ENCODE measurements around the gene SPIN1. TPM values are rescaled to one million over a fixed set of nuclear protein-coding genes. Genes with fewer than 3 reads are reported as not detected.

The SPIN1 gene
- total RNA-seq, 2 experiments from 2014 or later, result 20.0 to 39.0 TPM

DNA sequence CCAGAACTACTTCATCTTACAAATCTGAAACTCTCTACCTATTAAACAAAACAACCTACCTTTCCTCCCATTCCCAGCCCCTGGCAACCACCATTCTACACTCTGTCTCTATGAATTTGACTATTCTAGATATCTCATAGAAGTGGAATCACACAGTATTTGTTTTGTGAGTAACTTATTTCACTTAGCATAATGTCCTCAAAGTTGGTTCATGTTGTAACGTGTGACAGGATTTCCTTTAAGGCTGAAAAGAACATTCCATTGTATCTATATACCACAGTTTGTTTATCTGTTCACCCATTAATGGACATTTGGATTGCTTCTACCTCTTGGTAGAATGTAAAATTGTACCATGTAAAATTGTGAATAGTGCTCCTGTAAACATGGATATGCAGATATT lies 76.6 kb downstream of the SPIN1 start:
- DNase-seq (ENCODE audit: low spot score), result no peak
- CTCF ChIA-PET (ENCODE audit: unreplicated experiment), result no interaction called here
- BruUV-seq (replicated peaks), result no TSS peak
- Histone ChIP-seq H4K20me1 (ENCODE audit: insufficient read depth, low read length) (no peaks in the 10 kb centered on the region), H3K4me3 (ENCODE audit: low read depth, low read length, poor library complexity, severe bottlenecking) (no peak overlapping the region), H3K79me2 (ENCODE audit: insufficient read depth, low read depth, low read length) (no peaks in the 10 kb centered on the region), H3K27ac (ENCODE audit: low read depth, low read length, poor library complexity, severe bottlenecking) (no peak overlapping the region), H3K9me3 (ENCODE audit: low read length) (no peaks in the 10 kb centered on the region), H3K4me1 (ENCODE audit: insufficient read depth, low read length, poor library complexity, severe bottlenecking) (no peaks in the 10 kb centered on the region), H2AFZ (ENCODE audit: low read length) (no peak overlapping the region), H3K4me2 (ENCODE audit: low read length) (no peak overlapping the region), H3K9me2 (ENCODE audit: insufficient read depth, low read length) (no peaks in the 10 kb centered on the region), H3K36me3 (ENCODE audit: insufficient read depth, low read length) (peaks cover 2% of the 10 kb centered on the region; the same call in 1 of the 2 replicates)
- POLR2A ChIA-PET, result interaction anchor here (1.4 kb wide), 1 partner anchor 19 kb away, joined by 4 read pairs; no protein-coding TSS in a partner anchor
- intact Hi-C loops (cut with micrococcal nuclease; ENCODE audit: unreplicated experiment), result no loop called here
- TF ChIP-seq EZH2phosphoT487 (IDR thresholded peaks at IDR 0.05; ENCODE audit: borderline replicate concordance, low read depth, low read length) (no peak), CTCF (conservative IDR thresholded peaks at IDR 0.05; ENCODE audit: low read length) (no peak)

DNA sequence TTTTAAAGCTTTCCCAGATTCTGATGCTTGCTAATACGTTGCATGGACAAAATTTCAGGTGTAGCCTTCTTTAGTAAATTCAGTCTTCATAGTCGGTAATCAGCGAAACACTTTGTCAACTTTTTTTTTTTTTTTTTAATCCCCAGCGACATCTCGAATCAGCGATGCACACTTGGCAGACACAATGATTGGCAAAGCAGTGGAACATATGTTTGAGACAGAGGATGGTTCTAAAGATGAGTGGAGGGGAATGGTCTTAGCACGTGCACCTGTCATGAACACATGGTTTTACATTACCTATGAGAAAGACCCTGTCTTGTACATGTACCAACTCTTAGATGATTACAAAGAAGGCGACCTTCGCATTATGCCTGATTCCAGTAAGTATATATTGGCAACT lies 80.0 kb downstream of the SPIN1 start:
- H3K9me3 ChIP-seq (ENCODE audit: low read length), result no peaks in the 10 kb centered on the region
- no peak overlapping the region for H3K27ac ChIP-seq (ENCODE audit: low read depth, low read length, poor library complexity, severe bottlenecking)
- TF ChIP-seq EZH2phosphoT487 (IDR thresholded peaks at IDR 0.05; ENCODE audit: borderline replicate concordance, low read depth, low read length) (no peak), CTCF (conservative IDR thresholded peaks at IDR 0.05; ENCODE audit: low read length) (no peak)
- no peaks in the 10 kb centered on the region for H3K79me2 ChIP-seq (ENCODE audit: insufficient read depth, low read depth, low read length)
- no peaks in the 10 kb centered on the region for H3K9me2 ChIP-seq (ENCODE audit: insufficient read depth, low read length)
- H3K36me3 ChIP-seq (ENCODE audit: insufficient read depth, low read length), result peaks cover 5% of the 10 kb centered on the region
- CTCF ChIA-PET (ENCODE audit: unreplicated experiment), result no interaction called here
- no peak for DNase-seq (ENCODE audit: low spot score)
- no peak overlapping the region for H2AFZ ChIP-seq (ENCODE audit: low read length)
- no peak overlapping the region for H3K4me3 ChIP-seq (ENCODE audit: low read depth, low read length, poor library complexity, severe bottlenecking)
- POLR2A ChIA-PET, result no interaction called here
- H3K4me2 ChIP-seq (ENCODE audit: low read length), result no peak overlapping the region
- no TSS peak for BruUV-seq (replicated peaks)
- intact Hi-C loops (cut with micrococcal nuclease; ENCODE audit: unreplicated experiment), result no loop called here
- H3K4me1 ChIP-seq (ENCODE audit: insufficient read depth, low read length, poor library complexity, severe bottlenecking), result no peaks in the 10 kb centered on the region
- no peaks in the 10 kb centered on the region for H4K20me1 ChIP-seq (ENCODE audit: insufficient read depth, low read length)

DNA sequence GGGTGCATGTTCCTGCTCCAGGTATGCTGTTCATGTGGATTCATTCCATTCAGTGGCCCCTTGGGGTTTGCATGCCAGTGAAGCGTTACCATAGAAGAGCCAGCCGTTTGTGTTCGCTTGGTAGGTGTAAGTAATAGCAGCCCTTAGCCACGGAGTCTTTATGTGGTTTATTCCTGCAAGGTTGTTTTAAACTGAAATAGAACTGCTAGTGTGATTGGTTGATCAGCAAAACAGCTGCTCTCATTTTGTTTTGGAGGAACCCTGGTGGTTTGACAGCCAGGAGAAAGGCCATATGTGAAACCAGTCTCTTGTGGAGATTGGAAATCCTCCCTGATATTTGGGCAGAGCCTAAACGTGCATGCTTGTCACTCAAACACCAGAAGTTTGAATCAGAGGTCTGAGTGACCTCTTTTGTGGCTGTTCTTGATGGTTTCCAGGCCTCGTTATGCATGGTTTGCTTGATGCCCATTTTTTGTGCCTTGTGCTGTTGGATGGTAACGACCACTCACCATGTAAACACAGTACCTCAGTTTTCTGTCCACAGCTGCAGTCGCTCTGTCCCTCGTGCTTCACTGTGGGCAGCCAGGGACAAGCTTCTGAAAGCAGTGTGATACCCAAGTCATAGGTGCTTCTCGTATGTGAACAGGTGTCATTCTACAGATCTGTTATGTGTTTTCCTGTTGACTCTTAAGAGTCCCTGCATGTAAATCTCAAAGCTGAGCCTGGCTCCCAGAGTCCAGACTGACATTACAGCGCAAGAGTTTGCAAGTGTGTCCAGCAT lies 88.4 kb downstream of the SPIN1 start:
- intact Hi-C loops (cut with micrococcal nuclease; ENCODE audit: unreplicated experiment), result loop anchor here (5.0 kb wide), 1 partner anchor 39 kb away; no protein-coding TSS in a partner anchor
- H3K36me3 ChIP-seq (ENCODE audit: insufficient read depth, low read length), result peaks cover 5% of the 10 kb centered on the region; the same call in 1 of the 2 replicates
- no peak overlapping the region for H3K27ac ChIP-seq (ENCODE audit: low read depth, low read length, poor library complexity, severe bottlenecking)
- no peak overlapping the region for H3K4me3 ChIP-seq (ENCODE audit: low read depth, low read length, poor library complexity, severe bottlenecking)
- H4K20me1 ChIP-seq (ENCODE audit: insufficient read depth, low read length), result no peaks in the 10 kb centered on the region
- no peak overlapping the region for H3K4me2 ChIP-seq (ENCODE audit: low read length)
- H3K9me3 ChIP-seq (ENCODE audit: low read length), result no peaks in the 10 kb centered on the region
- CTCF ChIA-PET (ENCODE audit: unreplicated experiment), result no interaction called here
- no peak for TF ChIP-seq CTCF (conservative IDR thresholded peaks at IDR 0.05; ENCODE audit: low read length)
- no peak for TF ChIP-seq EZH2phosphoT487 (IDR thresholded peaks at IDR 0.05; ENCODE audit: borderline replicate concordance, low read depth, low read length)
- H3K4me1 ChIP-seq (ENCODE audit: insufficient read depth, low read length, poor library complexity, severe bottlenecking), result no peaks in the 10 kb centered on the region
- H3K9me2 ChIP-seq (ENCODE audit: insufficient read depth, low read length), result no peaks in the 10 kb centered on the region
- H2AFZ ChIP-seq (ENCODE audit: low read length), result no peak overlapping the region
- no TSS peak for BruUV-seq (replicated peaks)
- POLR2A ChIA-PET, result interaction anchor here (0.6 to 1.3 kb wide), 2 partner anchors 42 to 1847 kb away, joined by 5 to 6 read pairs; no protein-coding TSS in a partner anchor
- DNase-seq (ENCODE audit: low spot score), result no peak
- H3K79me2 ChIP-seq (ENCODE audit: insufficient read depth, low read depth, low read length), result no peaks in the 10 kb centered on the region
